HUES64 (cell line): ENCODE measurements around the gene MACO1.

Experiments
- H3K27ac ChIP-seq: 2 replicates; pipeline ENCODE4 v1.7.0; 2013; ENCODE audit warnings: low read depth, low read length, inconsistent platforms
- H3K27me3 ChIP-seq: 2 replicates; pipeline ENCODE4 v1.6.1; 2013; ENCODE audit warnings: mild to moderate bottlenecking, low read length; ENCODE audit not compliant: insufficient read depth
- H3K36me3 ChIP-seq: 2 replicates; pipeline ENCODE4 v1.6.1; 2013; ENCODE audit warnings: mild to moderate bottlenecking, low read length; ENCODE audit not compliant: insufficient read depth
- H3K4me1 ChIP-seq: 2 replicates; pipeline ENCODE4 v1.6.1; 2013; ENCODE audit warnings: mild to moderate bottlenecking, low read length, moderate library complexity; ENCODE audit not compliant: insufficient read depth
- H3K4me3 ChIP-seq: 2 replicates; pipeline ENCODE4 v1.5.1; 2013; ENCODE audit warnings: mild to moderate bottlenecking, low read length, moderate library complexity
- H3K9ac ChIP-seq: 2 replicates; pipeline ENCODE4 v1.6.1; 2013; ENCODE audit warnings: mild to moderate bottlenecking, low read depth, low read length
- H3K9me3 ChIP-seq: 2 replicates; pipeline ENCODE4 v1.6.1; 2013; ENCODE audit warnings: low read depth, low read length; ENCODE audit not compliant: insufficient read depth
- WGBS: fragments of 150-250, 120-280 bp; methylation state at CpG from one replicate; pipeline ENCODE4 v1.1.7; 2013; ENCODE audit warnings: missing lambda C conversion rate; 5-methylcytosine and 5-hydroxymethylcytosine counted together

Gene MACO1

GRCh38 chr1:25540750-25541342, 110.1 kb downstream of the MACO1 start:
- WGBS = 93% methylated on average over 13 of the region's 13 CpGs

DNA sequence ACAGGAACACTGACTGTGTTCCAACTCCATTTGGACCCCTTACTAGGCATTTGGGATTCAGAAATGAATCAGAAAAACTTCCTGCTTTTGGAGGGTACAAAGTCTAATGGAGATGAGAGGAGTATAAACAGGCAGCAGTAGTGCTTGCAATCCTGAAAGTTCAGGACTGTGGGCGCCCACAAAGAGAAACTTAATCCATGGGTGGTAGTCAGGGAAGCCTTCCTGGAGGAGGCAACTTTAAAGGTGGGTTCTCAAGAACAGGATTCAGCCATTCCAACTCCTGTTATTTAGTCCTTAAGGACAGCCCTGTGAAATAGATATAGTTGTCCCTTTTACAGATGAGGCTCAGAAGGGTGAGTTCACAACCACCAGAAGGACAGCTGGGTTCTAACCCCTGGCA, 110.7 kb downstream of the MACO1 start:
- H3K27ac ChIP-seq = no peak overlapping the region
- H3K9ac ChIP-seq = no peak overlapping the region
- H3K9me3 ChIP-seq = no peaks in the 10 kb centered on the region
- WGBS = 85% methylated on average over 1 of the region's 1 CpG
- no peaks in the 10 kb centered on the region for H3K36me3 ChIP-seq
- no peak overlapping the region for H3K4me3 ChIP-seq
- peaks cover 14% of the 10 kb centered on the region for H3K4me1 ChIP-seq
- H3K27me3 ChIP-seq = peaks cover 14% of the 10 kb centered on the region

More at GRCh38 chr1:25540750-25541342, 110.1 kb downstream of the MACO1 start:
- H3K27me3 ChIP-seq = peaks cover 14% of the 10 kb centered on the region
- H3K4me1 ChIP-seq = peaks cover 14% of the 10 kb centered on the region
- no peak overlapping the region for H3K9ac ChIP-seq
- no peak overlapping the region for H3K4me3 ChIP-seq
- H3K9me3 ChIP-seq = no peaks in the 10 kb centered on the region
- no peak overlapping the region for H3K27ac ChIP-seq
- no peaks in the 10 kb centered on the region for H3K36me3 ChIP-seq

DNA sequence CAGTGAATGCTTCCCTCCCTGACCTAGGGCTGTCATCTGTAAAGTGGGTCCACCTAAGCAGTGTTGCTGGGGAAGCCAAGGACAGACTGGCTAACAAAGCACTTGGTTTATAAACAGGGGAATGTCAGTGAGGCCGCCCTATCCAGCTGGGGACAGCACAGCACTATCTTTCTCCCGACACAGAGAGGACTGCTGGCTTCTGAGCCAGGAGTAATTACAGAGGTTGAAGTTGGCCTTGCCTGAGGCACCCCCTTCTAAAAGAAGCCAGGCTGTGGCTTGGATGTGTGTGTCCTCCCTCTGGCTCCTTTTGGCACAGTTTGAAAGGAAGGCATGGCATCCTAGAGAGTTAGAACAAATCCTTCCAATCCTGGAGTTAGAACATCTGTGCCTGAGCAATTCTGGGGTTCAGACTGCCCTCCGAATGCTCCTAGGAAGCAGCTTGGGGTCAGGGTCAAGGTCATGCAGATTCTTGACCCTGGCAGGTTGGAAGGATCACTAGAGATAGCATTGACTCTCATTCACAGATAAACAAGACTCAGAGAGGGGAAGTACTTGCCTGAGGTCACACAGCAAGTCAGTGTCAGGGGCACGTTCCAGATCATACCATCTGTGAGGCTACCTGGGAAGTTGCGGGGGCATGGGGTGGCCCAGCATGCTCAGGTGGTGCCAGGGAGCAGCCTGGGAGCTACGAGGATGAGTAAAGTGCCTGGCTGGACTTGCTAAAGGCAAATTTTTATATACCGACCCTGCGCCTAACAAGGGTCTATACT, 111.4 kb downstream of the MACO1 start:
- no peak overlapping the region for H3K27ac ChIP-seq
- WGBS = 90% methylated on average over 8 of the region's 8 CpGs
- no peak overlapping the region for H3K4me3 ChIP-seq
- no peaks in the 10 kb centered on the region for H3K36me3 ChIP-seq
- no peaks in the 10 kb centered on the region for H3K9me3 ChIP-seq
- H3K27me3 ChIP-seq = peaks cover 14% of the 10 kb centered on the region
- peaks cover 10% of the 10 kb centered on the region for H3K4me1 ChIP-seq
- no peak overlapping the region for H3K9ac ChIP-seq

- H3K4me1 ChIP-seq = peaks cover 4% of the 10 kb centered on the region; the same call in 1 of the 2 replicates
- H3K36me3 ChIP-seq = no peaks in the 10 kb centered on the region
- peaks cover 14% of the 10 kb centered on the region for H3K27me3 ChIP-seq
- H3K9me3 ChIP-seq = no peaks in the 10 kb centered on the region
- H3K4me3 ChIP-seq = peak overlapping the region; percentile 84
- no peak overlapping the region for H3K9ac ChIP-seq
- H3K27ac ChIP-seq = no peak overlapping the region
- WGBS = 29% methylated on average over 7 of the region's 7 CpGs
Observed at GRCh38 chr1:25543005-25543424, 112.3 kb downstream of the MACO1 start.

GRCh38 chr1:25543425-25544242, 112.9 kb downstream of the MACO1 start, which contains the start of gene LDLRAP1:
Gene LDLRAP1 (plus strand): TSS chr1:25543606. CDS start chr1:25543699, 93 bp downstream.
- WGBS = 1% methylated on average over 99 of the region's 99 CpGs
- Histone ChIP-seq H3K27ac (peak within 1 kb of the TSS; percentile 71; the same call in 1 of the 2 replicates), H3K9ac (peak within 1 kb of the TSS; percentile 76), H3K36me3 (no peaks in the 10 kb centered on the region), H3K4me3 (peak within 1 kb of the TSS; percentile 84), H3K27me3 (peaks cover 14% of the 10 kb centered on the region), H3K4me1 (peaks cover 4% of the 10 kb centered on the region; the same call in 1 of the 2 replicates), H3K9me3 (no peaks in the 10 kb centered on the region)

DNA sequence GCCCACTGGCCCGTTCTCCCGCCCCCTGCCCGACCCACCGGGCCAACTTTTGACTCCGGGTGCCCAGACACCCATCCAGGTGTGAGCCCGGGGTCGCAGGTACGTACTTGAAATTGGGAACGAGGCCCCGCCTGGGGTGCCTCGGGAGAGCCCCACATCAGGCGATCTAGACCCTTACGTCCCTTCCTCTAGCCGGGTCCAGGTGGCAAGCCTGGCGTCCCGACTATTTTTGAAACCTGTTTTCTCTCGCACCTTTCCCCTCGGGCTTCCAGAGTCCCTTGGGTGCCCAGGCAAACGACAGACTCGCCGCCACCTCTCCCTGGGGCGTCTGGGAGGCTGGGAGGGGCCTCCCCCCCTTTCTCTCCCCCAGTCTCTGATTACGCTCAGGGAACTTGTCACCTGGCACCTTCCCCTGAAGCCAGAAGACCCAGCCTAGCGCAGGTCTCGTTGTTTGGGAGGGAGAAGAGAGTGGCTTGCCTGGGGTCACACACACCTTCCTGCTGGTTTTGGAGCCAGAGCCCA, 113.6 kb downstream of the MACO1 start:
- peaks cover 14% of the 10 kb centered on the region for H3K27me3 ChIP-seq
- H3K9me3 ChIP-seq = no peaks in the 10 kb centered on the region
- H3K4me3 ChIP-seq = peak overlapping the region; percentile 84
- peaks cover 5% of the 10 kb centered on the region; the same call in 1 of the 2 replicates for H3K4me1 ChIP-seq
- no peak overlapping the region for H3K27ac ChIP-seq
- peak overlapping the region; percentile 76 for H3K9ac ChIP-seq
- WGBS = 18% methylated on average over 25 of the region's 25 CpGs
- no peaks in the 10 kb centered on the region for H3K36me3 ChIP-seq

DNA sequence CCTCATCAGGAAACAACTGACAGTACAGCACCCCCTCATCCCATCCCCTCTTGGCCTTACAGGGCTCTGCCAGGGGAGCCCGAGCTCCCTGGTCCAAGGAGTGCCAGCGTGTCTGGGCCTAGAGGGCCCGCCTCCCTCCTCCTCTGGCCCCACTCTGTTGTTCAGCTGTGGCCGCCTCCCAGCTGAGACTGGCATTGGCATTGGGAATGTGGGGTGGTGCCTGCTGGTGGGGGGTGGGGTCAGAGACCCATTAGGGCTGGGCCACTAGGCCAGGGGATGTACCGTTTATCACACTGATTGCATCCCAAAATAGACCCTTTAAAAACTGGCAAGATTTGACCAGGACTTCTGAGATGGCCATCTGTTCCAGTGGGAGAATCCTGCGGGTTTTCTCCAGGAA, 114.1 kb downstream of the MACO1 start:
- no peak overlapping the region for H3K9ac ChIP-seq
- WGBS = 77% methylated on average over 5 of the region's 6 CpGs
- peaks cover 14% of the 10 kb centered on the region for H3K27me3 ChIP-seq
- peaks cover 10% of the 10 kb centered on the region; the same call in 1 of the 2 replicates for H3K4me1 ChIP-seq
- H3K4me3 ChIP-seq = peak overlapping the region; percentile 84
- no peaks in the 10 kb centered on the region for H3K9me3 ChIP-seq
- no peaks in the 10 kb centered on the region for H3K36me3 ChIP-seq
- no peak overlapping the region for H3K27ac ChIP-seq

- Histone ChIP-seq H3K4me3 (no peak overlapping the region), H3K4me1 (peaks cover 15% of the 10 kb centered on the region; the same call in 1 of the 2 replicates), H3K27ac (no peak overlapping the region), H3K36me3 (no peaks in the 10 kb centered on the region), H3K27me3 (peaks cover 14% of the 10 kb centered on the region), H3K9ac (no peak overlapping the region), H3K9me3 (no peaks in the 10 kb centered on the region)
- 90% methylated on average over 3 of the region's 3 CpGs for WGBS
Observed at GRCh38 chr1:25545767-25546166, 115.1 kb downstream of the MACO1 start.

DNA sequence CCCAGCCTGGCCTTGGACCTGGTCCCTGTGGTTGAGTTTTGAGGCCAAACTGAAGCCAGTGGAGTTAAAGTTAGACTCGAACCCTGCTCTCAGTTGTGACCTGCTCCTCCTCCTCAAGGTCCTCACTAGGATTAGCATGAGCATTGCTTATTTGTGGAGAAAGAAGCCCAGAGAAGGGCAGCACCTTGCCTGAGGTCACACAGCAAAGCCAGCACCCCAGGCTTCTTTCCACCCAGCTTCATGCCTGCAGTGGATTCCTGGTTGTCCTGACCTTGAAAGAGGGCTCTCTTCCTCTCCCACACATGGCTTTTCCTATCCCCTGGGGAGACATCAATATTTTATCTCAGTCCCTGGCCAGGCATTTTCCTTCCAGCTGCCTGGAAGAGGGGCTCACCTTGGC, 115.5 kb downstream of the MACO1 start:
- H3K4me1 ChIP-seq = peaks cover 15% of the 10 kb centered on the region; the same call in 1 of the 2 replicates
- WGBS = 85% methylated on average over 1 of the region's 1 CpG
- H3K27ac ChIP-seq = no peak overlapping the region
- no peaks in the 10 kb centered on the region for H3K36me3 ChIP-seq
- no peak overlapping the region for H3K9ac ChIP-seq
- no peak overlapping the region for H3K4me3 ChIP-seq
- H3K27me3 ChIP-seq = peaks cover 14% of the 10 kb centered on the region
- H3K9me3 ChIP-seq = no peaks in the 10 kb centered on the region

DNA sequence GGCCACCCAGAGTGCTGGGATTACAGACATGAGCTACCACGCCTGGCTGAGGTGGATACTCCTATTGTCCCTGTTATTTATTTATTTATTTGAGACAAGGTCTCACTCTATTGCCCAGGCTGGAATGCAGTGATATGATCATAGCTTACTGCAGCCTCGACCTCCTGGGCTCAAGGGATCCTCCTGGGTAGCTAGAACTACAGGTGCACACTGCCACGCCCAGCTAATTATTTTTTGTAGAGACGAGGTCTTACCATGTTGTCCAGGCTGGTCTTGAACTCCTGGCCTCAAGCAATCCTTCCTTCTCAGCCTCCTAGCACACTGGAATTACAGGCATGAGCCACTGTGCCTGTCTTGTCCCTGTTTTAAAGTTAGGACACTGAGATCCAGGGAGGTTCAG, 117.9 kb downstream of the MACO1 start:
- Histone ChIP-seq H3K27me3 (peaks cover 14% of the 10 kb centered on the region), H3K9ac (no peak overlapping the region), H3K4me1 (peaks cover 15% of the 10 kb centered on the region; the same call in 1 of the 2 replicates), H3K27ac (no peak overlapping the region), H3K36me3 (no peaks in the 10 kb centered on the region), H3K4me3 (no peak overlapping the region), H3K9me3 (no peaks in the 10 kb centered on the region)
- WGBS = 88% methylated on average over 4 of the region's 4 CpGs
